BE2C (cell line): ENCODE measurements around the gene LAMB2.

Experiments used
- DNase-seq: peaks from one replicate; pipeline ENCODE4 v3.0.0-alpha.2; 2020
- H3K27me3 ChIP-seq: fragments of 250-450 bp; sonication (Bioruptor Pico); 2 replicates; pipeline ENCODE4 v1.5.1; 2020; ENCODE audit warnings: mild to moderate bottlenecking
- H3K36me3 ChIP-seq: fragments of 250-450 bp; sonication (Bioruptor Pico); 2 replicates; pipeline ENCODE4 v1.5.1; 2020; ENCODE audit warnings: mild to moderate bottlenecking
- H3K4me1 ChIP-seq: fragments of 250-450 bp; sonication (Bioruptor Pico); 2 replicates; pipeline ENCODE4 v1.5.1; 2020
- H3K4me3 ChIP-seq: 2 replicates; pipeline ENCODE4 v1.5.1; 2011; ENCODE audit warnings: low read depth, low read length
- H3K9me3 ChIP-seq: fragments of 250-450 bp; sonication (Bioruptor Pico); 2 replicates; pipeline ENCODE4 v1.5.1; 2020
- CTCF ChIP-seq: IDR thresholded peaks from 2 replicates; pipeline ENCODE4 v1.5.1; 2012; ENCODE audit warnings: mild to moderate bottlenecking, low read depth, low read length

Gene LAMB2

GRCh38 chr3:49079270-49079669, 53.6 kb downstream of the LAMB2 start:
- H3K4me1 ChIP-seq, result no peaks in the 10 kb centered on the region
- H3K4me3 ChIP-seq, result no peak overlapping the region
- no peak for DNase-seq
- H3K27me3 ChIP-seq, result no peaks in the 10 kb centered on the region
- H3K36me3 ChIP-seq, result peaks cover 9% of the 10 kb centered on the region
- no peak for TF ChIP-seq CTCF
- H3K9me3 ChIP-seq, result no peaks in the 10 kb centered on the region

- Histone ChIP-seq H3K9me3 (no peaks in the 10 kb centered on the region), H3K27me3 (no peaks in the 10 kb centered on the region), H3K4me3 (no peak overlapping the region), H3K4me1 (no peaks in the 10 kb centered on the region), H3K36me3 (peaks cover 12% of the 10 kb centered on the region)
- DNase-seq, result no peak
- no peak for TF ChIP-seq CTCF
Measured at GRCh38 chr3:49076646-49077045, 56.2 kb downstream of the LAMB2 start.

- Histone ChIP-seq H3K9me3 (no peaks in the 10 kb centered on the region), H3K36me3 (peaks cover 12% of the 10 kb centered on the region), H3K4me3 (no peak overlapping the region), H3K4me1 (no peaks in the 10 kb centered on the region), H3K27me3 (no peaks in the 10 kb centered on the region)
- no peak for DNase-seq
- no peak for TF ChIP-seq CTCF
Measured at GRCh38 chr3:49076116-49076515, 56.7 kb downstream of the LAMB2 start.
